Measurements from ENCODE around the gene PSMG4. TPM values are rescaled to one million over a fixed set of nuclear protein-coding genes. Genes with fewer than 3 reads are reported as not detected.

The PSMG4 gene
- total and polyA plus RNA-seq, 2 of the 8 experiments (the other 6 are each of a cell fraction or from before 2014, with no cell fraction given), result 40.6 to 113 TPM

DNA sequence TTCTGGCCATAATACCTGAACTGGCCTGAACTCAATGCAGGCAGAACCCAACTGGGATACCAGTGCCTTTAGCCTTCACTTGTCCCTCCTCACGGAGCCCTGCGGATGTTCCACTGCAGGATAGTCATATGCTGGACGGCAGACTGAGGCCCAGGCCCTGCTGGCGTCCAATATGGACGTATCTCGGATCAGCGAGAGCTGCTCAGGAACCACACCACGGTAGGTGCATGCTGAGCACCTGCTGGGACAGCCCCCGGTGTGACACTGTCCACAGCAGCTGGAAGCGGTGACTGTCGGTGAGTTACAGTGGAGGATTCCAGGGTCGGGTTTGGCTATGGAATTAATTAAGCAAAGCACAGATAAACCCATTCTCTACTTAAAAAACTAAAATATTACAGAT is 48.7 kb downstream of the PSMG4 start (continued):
- TF ChIP-seq CTCF (IDR thresholded peaks at IDR 0.05; ENCODE audit: control extremely low read depth in 1 of 3, insufficient read depth in 1 of 3, low read depth in 1 of 3, low read length in 3 of 3) (no peak), CHD7 (IDR thresholded peaks at IDR 0.05; ENCODE audit: insufficient replicate concordance, low read length) (no peak), ATF2 (IDR thresholded peaks at IDR 0.05; ENCODE audit: low read length) (no peak), PHF8 (conservative IDR thresholded peaks at IDR 0.05; ENCODE audit: low read depth, low read length) (no peak), EZH2 (IDR thresholded peaks at IDR 0.05; ENCODE audit: low read depth, low read length, severe bottlenecking) (no peak)

Data from H1 (cell line).